ENCODE results near the gene SNX5. TPM values are rescaled to one million over a fixed set of nuclear protein-coding genes. Genes with fewer than 3 reads are reported as not detected.

Gene SNX5
- total RNA-seq: 90.7 TPM

GRCh38 chr20:17968366-17969277, at the start of gene SNX5, which contains the start of gene MGME1:
TSS of gene SNX5 (minus strand) at chr20:17968794. CDS start at chr20:17968425, 369 bp downstream.
TSS of gene MGME1 (plus strand) at chr20:17969018. CDS start at chr20:17969860, 842 bp downstream.
- DNase-seq (ENCODE audit: low spot score): peak; percentile 100

- DNase-seq (ENCODE audit: low spot score): no peak
Observed at GRCh38 chr20:18018100-18018499, 49.5 kb upstream of the SNX5 start.

- no peak for DNase-seq (ENCODE audit: low spot score)
Observed at GRCh38 chr20:18016772-18017171, 48.2 kb upstream of the SNX5 start.

- DNase-seq (ENCODE audit: low spot score): no peak
Observed at GRCh38 chr20:18014411-18014810, 45.8 kb upstream of the SNX5 start.

- DNase-seq (ENCODE audit: low spot score): no peak
Observed at GRCh38 chr20:18012901-18013300, 44.3 kb upstream of the SNX5 start.

GRCh38 chr20:18011951-18012645, 43.5 kb upstream of the SNX5 start:
- no peak for DNase-seq (ENCODE audit: low spot score)

GRCh38 chr20:18011482-18011881, 42.9 kb upstream of the SNX5 start:
- DNase-seq (ENCODE audit: low spot score): no peak

- no peak for DNase-seq (ENCODE audit: low spot score)
Observed at GRCh38 chr20:18009116-18009515, 40.5 kb upstream of the SNX5 start.

GRCh38 chr20:18007534-18008292, 39.1 kb upstream of the SNX5 start:
- peak; percentile 54 for DNase-seq (ENCODE audit: low spot score)

GRCh38 chr20:18006684-18007083, 38.1 kb upstream of the SNX5 start:
- DNase-seq (ENCODE audit: low spot score): no peak

- no peak for DNase-seq (ENCODE audit: low spot score)
Observed at GRCh38 chr20:18005990-18006364, 37.4 kb upstream of the SNX5 start.

GRCh38 chr20:18005170-18005989, 36.8 kb upstream of the SNX5 start:
- DNase-seq (ENCODE audit: low spot score): no peak

- DNase-seq (ENCODE audit: low spot score): no peak
Observed at GRCh38 chr20:18004384-18005031, 35.9 kb upstream of the SNX5 start.

- DNase-seq (ENCODE audit: low spot score): no peak
Observed at GRCh38 chr20:18003897-18004296, 35.3 kb upstream of the SNX5 start.

- DNase-seq (ENCODE audit: low spot score): peak; percentile 78
Observed at GRCh38 chr20:18001131-18001921, 32.7 kb upstream of the SNX5 start.

GRCh38 chr20:17999566-17999965, 31.0 kb upstream of the SNX5 start:
- DNase-seq (ENCODE audit: low spot score): no peak

- DNase-seq (ENCODE audit: low spot score): no peak
Observed at GRCh38 chr20:17998446-17998845, 29.9 kb upstream of the SNX5 start.

GRCh38 chr20:17995967-17996819, 27.6 kb upstream of the SNX5 start:
- DNase-seq (ENCODE audit: low spot score): peak; percentile 57

- no peak for DNase-seq (ENCODE audit: low spot score)
Observed at GRCh38 chr20:17993546-17993945, 25.0 kb upstream of the SNX5 start.
